ENCODE measurements around the gene LHPP. TPM values are rescaled to one million over a fixed set of nuclear protein-coding genes. Genes with fewer than 3 reads are reported as not detected.
A peak's percentile ranks its signal among the peaks of the same experiment; 100 is the strongest.

The LHPP gene
- total RNA-seq, 1 donor from 2014 or later: 8.8 TPM

- H3K9me3 Mint-ChIP-seq: no peaks in the 10 kb centered on the region
- peak overlapping the region; percentile 71 for H3K27ac Mint-ChIP-seq (ENCODE audit: unreplicated experiment)
- H3K4me1 Mint-ChIP-seq: peaks cover 19% of the 10 kb centered on the region
- no peak for DNase-seq (ENCODE audit: low read depth, low spot score)
- no peak for TF ChIP-seq CTCF (conservative IDR thresholded peaks at IDR 0.05)
- H3K4me3 Mint-ChIP-seq: no peak overlapping the region
- no peaks in the 10 kb centered on the region for H3K27me3 Mint-ChIP-seq (ENCODE audit: low read depth)
- no peaks in the 10 kb centered on the region for H3K36me3 Mint-ChIP-seq (ENCODE audit: low read depth)
Measured at GRCh38 chr10:124653811-124654651, 192.4 kb downstream of the LHPP start.

DNA sequence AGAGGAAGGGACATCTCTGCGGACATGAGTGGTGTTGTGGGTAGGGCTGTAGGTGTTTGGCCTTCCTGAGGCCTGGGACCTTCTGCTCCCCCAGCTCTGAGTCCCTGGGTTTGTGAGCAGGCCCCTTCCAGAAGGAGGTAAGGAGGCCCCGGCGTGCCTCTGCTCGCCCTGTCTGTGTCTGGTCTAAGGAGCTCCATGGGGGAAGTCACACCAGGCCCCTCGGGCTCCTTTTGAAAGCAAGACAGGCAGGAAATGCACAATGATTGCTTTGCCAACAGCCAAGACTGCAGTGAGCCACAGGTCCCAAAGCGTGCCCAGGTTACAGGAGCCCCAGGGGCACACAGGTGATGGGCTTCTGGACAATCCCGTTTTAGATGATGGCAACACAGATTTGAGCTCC lies 193.1 kb downstream of the LHPP start:
- no peak for TF ChIP-seq CTCF (conservative IDR thresholded peaks at IDR 0.05)
- H3K27me3 Mint-ChIP-seq (ENCODE audit: low read depth): no peaks in the 10 kb centered on the region
- H3K4me3 Mint-ChIP-seq: no peak overlapping the region
- H3K4me1 Mint-ChIP-seq: peaks cover 19% of the 10 kb centered on the region
- DNase-seq (ENCODE audit: low read depth, low spot score): no peak
- H3K36me3 Mint-ChIP-seq (ENCODE audit: low read depth): no peaks in the 10 kb centered on the region
- no peaks in the 10 kb centered on the region for H3K9me3 Mint-ChIP-seq
- H3K27ac Mint-ChIP-seq (ENCODE audit: unreplicated experiment): no peak overlapping the region

DNA sequence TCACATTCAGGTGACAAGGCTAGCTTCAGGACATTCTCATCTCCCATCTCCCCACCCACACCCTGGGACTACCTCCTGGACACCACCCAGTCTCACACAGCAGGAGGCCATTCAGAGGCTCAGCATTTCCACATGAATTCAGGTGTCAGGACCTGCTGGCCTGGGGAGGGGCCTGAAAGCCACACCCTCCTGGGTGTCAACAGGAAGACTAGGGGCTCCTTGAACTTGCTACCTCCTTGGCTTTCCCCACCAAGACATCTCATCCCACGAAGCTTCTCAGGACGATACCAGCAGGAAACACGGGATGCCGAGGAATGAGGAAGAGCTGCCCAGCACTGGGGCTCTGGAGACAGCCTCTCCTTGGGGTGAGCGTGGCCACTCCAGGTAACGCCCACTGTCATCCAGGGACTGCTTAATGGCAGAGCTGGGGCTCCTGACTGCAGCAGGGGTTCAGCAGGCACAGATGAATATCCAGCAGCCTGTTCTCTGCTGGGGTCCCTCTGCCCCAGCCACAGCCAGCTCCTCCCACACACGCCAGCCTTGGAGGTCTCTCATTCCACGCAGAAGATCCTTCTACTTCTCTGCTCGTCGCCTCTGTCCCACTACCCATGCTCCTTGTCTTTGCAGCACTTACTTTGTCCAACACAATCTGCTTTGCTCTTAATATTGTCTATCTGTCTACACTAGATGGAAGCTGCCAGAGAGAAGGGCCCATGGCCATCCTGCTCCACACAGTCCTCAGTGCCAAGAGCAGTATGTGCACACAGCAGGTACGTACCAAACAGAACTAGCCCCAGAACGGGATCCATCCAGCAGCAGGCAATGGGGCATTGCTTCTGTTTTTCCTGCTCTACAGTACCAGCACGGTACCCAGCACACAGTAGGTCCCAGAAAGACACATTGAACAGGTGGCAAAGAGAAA lies 193.8 kb downstream of the LHPP start:
- no peak for TF ChIP-seq CTCF (conservative IDR thresholded peaks at IDR 0.05)
- Mint-ChIP-seq H3K9me3 (no peaks in the 10 kb centered on the region), H3K4me1 (peaks cover 18% of the 10 kb centered on the region), H3K27ac (ENCODE audit: unreplicated experiment) (peak overlapping the region; percentile 50), H3K4me3 (no peak overlapping the region), H3K36me3 (ENCODE audit: low read depth) (no peaks in the 10 kb centered on the region), H3K27me3 (ENCODE audit: low read depth) (no peaks in the 10 kb centered on the region)
- DNase-seq (ENCODE audit: low read depth, low spot score): no peak

- Mint-ChIP-seq H3K36me3 (ENCODE audit: low read depth) (no peaks in the 10 kb centered on the region), H3K27ac (ENCODE audit: unreplicated experiment) (no peak overlapping the region), H3K4me3 (no peak overlapping the region), H3K9me3 (no peaks in the 10 kb centered on the region), H3K4me1 (peaks cover 14% of the 10 kb centered on the region), H3K27me3 (ENCODE audit: low read depth) (no peaks in the 10 kb centered on the region)
- no peak for TF ChIP-seq CTCF (conservative IDR thresholded peaks at IDR 0.05)
- no peak for DNase-seq (ENCODE audit: low read depth, low spot score)
Measured at GRCh38 chr10:124656113-124656490, 194.5 kb downstream of the LHPP start.

DNA sequence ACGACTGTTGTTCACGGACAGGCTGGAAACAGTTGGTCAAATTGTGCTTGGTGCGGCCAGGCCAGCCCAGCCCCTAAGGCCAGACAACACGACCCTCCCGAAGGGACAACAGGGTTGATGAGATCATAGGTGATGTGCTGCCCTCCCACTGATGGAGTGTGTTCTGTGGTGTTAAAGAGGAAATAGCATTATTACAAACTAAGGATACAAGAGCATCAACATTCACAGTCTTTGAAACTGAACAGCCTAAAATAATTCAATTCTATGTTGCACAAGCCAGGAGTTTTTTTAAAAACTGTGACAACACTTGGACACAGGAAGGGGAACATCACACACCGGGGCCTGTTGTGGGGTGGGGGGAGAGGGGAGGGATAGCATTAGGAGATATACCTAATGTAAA lies 194.9 kb downstream of the LHPP start:
- Mint-ChIP-seq H3K9me3 (no peaks in the 10 kb centered on the region), H3K4me1 (peaks cover 14% of the 10 kb centered on the region), H3K27me3 (ENCODE audit: low read depth) (no peaks in the 10 kb centered on the region), H3K27ac (ENCODE audit: unreplicated experiment) (no peak overlapping the region), H3K4me3 (no peak overlapping the region), H3K36me3 (ENCODE audit: low read depth) (no peaks in the 10 kb centered on the region)
- DNase-seq (ENCODE audit: low read depth, low spot score): no peak
- no peak for TF ChIP-seq CTCF (conservative IDR thresholded peaks at IDR 0.05)

Measured in neural crest cell (in vitro differentiated cells).